Activated T-helper 17 cell treated with anti-CD3 and anti-CD28 coated beads, Interleukin-2, amount 50 U/mL, for 72 hours (primary cell): ENCODE data around the gene DMAC2. TPM values are rescaled to one million over a fixed set of nuclear protein-coding genes. Genes with fewer than 3 reads are reported as not detected.
"Not testable (repeated sequence)": the region's sequence is repeated elsewhere in the genome, so short reads cannot be mapped to it uniquely, and the experiment has no call there.

ENCODE experiments used
- ATAC-seq: fragments of 150-1000 bp; cut with Tn5 transposase; replicated peaks from 2 replicates; pipeline ENCODE4 v1.10.0; 2021; ENCODE audit warnings: mild to moderate bottlenecking, moderate library complexity
- H3K27ac Mint-ChIP-seq: one replicate; pipeline ENCODE4 v1.8.0; 2022; ENCODE audit warnings: mixed read lengths
- H3K27me3 Mint-ChIP-seq: one replicate; pipeline ENCODE4 v1.8.0; 2022; ENCODE audit warnings: mixed read lengths
- H3K36me3 Mint-ChIP-seq: one replicate; pipeline ENCODE4 v1.8.0; 2022; ENCODE audit warnings: low read depth, mild to moderate bottlenecking, mixed read lengths
- H3K4me1 Mint-ChIP-seq: one replicate; pipeline ENCODE4 v1.8.0; 2022; ENCODE audit warnings: mixed read lengths
- H3K4me3 Mint-ChIP-seq: one replicate; pipeline ENCODE4 v1.8.0; 2022; ENCODE audit warnings: mild to moderate bottlenecking, mixed read lengths
- H3K9me3 Mint-ChIP-seq: one replicate; pipeline ENCODE4 v1.8.0; 2022; ENCODE audit warnings: mixed read lengths
- total RNA-seq, 2 donors: library from RNA; stranded (reverse); gene quantifications; one replicate each; pipeline ENCODE4 v1.2.3, GENCODE V29; 2022

The DMAC2 gene
- total RNA-seq, 2 donors from 2014 or later, result 34.0 to 66.2 TPM

GRCh38 chr19:41421314-41421713 lies 18.4 kb downstream of the DMAC2 start:
- Mint-ChIP-seq H3K4me1 (no peaks in the 10 kb centered on the region), H3K36me3 (peaks cover 64% of the 10 kb centered on the region), H3K9me3 (no peaks in the 10 kb centered on the region), H3K27me3 (no peaks in the 10 kb centered on the region), H3K4me3 (no peak overlapping the region), H3K27ac (peak overlapping the region; percentile 74)
- no peak for ATAC-seq

GRCh38 chr19:41420101-41420880 lies 19.4 kb downstream of the DMAC2 start:
- Mint-ChIP-seq H3K27ac (no peak overlapping the region), H3K27me3 (no peaks in the 10 kb centered on the region), H3K9me3 (no peaks in the 10 kb centered on the region), H3K36me3 (peaks cover 74% of the 10 kb centered on the region), H3K4me3 (no peak overlapping the region), H3K4me1 (no peaks in the 10 kb centered on the region)
- ATAC-seq, result no peak

GRCh38 chr19:41416194-41416674 lies 23.5 kb downstream of the DMAC2 start:
- no peaks in the 10 kb centered on the region for H3K9me3 Mint-ChIP-seq
- no peak for ATAC-seq
- no peaks in the 10 kb centered on the region for H3K27me3 Mint-ChIP-seq
- H3K4me3 Mint-ChIP-seq, result no peak overlapping the region
- H3K4me1 Mint-ChIP-seq, result no peaks in the 10 kb centered on the region
- H3K27ac Mint-ChIP-seq, result no peak overlapping the region
- H3K36me3 Mint-ChIP-seq, result peaks cover 88% of the 10 kb centered on the region

GRCh38 chr19:41415154-41415571 lies 24.5 kb downstream of the DMAC2 start:
- Mint-ChIP-seq H3K27ac (no peak overlapping the region), H3K9me3 (no peaks in the 10 kb centered on the region), H3K4me1 (no peaks in the 10 kb centered on the region), H3K4me3 (no peak overlapping the region), H3K36me3 (peaks cover 85% of the 10 kb centered on the region), H3K27me3 (no peaks in the 10 kb centered on the region)
- no peak for ATAC-seq

- H3K36me3 Mint-ChIP-seq, result peaks cover 83% of the 10 kb centered on the region
- H3K27me3 Mint-ChIP-seq, result no peaks in the 10 kb centered on the region
- no peak overlapping the region for H3K27ac Mint-ChIP-seq
Measured at GRCh38 chr19:41414461-41414860, 25.3 kb downstream of the DMAC2 start.

GRCh38 chr19:41413947-41414346 lies 25.8 kb downstream of the DMAC2 start:
- H3K27me3 Mint-ChIP-seq, result no peaks in the 10 kb centered on the region
- peaks cover 77% of the 10 kb centered on the region for H3K36me3 Mint-ChIP-seq
- no peak overlapping the region for H3K27ac Mint-ChIP-seq
- H3K4me3 Mint-ChIP-seq, result no peak overlapping the region
- ATAC-seq, result no peak
- H3K4me1 Mint-ChIP-seq, result peaks cover 6% of the 10 kb centered on the region
- no peaks in the 10 kb centered on the region for H3K9me3 Mint-ChIP-seq

More at GRCh38 chr19:41414461-41414860, 25.3 kb downstream of the DMAC2 start:
- H3K4me3 Mint-ChIP-seq, result no peak overlapping the region
- no peaks in the 10 kb centered on the region for H3K9me3 Mint-ChIP-seq
- peaks cover 1% of the 10 kb centered on the region for H3K4me1 Mint-ChIP-seq
- no peak for ATAC-seq

GRCh38 chr19:41412953-41413352 lies 26.8 kb downstream of the DMAC2 start:
- H3K36me3 Mint-ChIP-seq, result peaks cover 68% of the 10 kb centered on the region
- H3K27me3 Mint-ChIP-seq, result no peaks in the 10 kb centered on the region
- no peak for ATAC-seq
- H3K9me3 Mint-ChIP-seq, result no peaks in the 10 kb centered on the region
- no peak overlapping the region for H3K27ac Mint-ChIP-seq
- H3K4me3 Mint-ChIP-seq, result no peak overlapping the region
- peaks cover 8% of the 10 kb centered on the region for H3K4me1 Mint-ChIP-seq

- no peak overlapping the region for H3K4me3 Mint-ChIP-seq
- ATAC-seq, result no peak
- H3K27ac Mint-ChIP-seq, result no peak overlapping the region
- no peaks in the 10 kb centered on the region for H3K27me3 Mint-ChIP-seq
- H3K4me1 Mint-ChIP-seq, result peaks cover 8% of the 10 kb centered on the region
- no peaks in the 10 kb centered on the region for H3K9me3 Mint-ChIP-seq
- H3K36me3 Mint-ChIP-seq, result peaks cover 58% of the 10 kb centered on the region
Measured at GRCh38 chr19:41411968-41412265, 27.8 kb downstream of the DMAC2 start.

- ATAC-seq, result no peak
- Mint-ChIP-seq H3K9me3 (no peaks in the 10 kb centered on the region), H3K4me1 (peaks cover 8% of the 10 kb centered on the region), H3K36me3 (peaks cover 55% of the 10 kb centered on the region), H3K27me3 (no peaks in the 10 kb centered on the region), H3K27ac (no peak overlapping the region), H3K4me3 (no peak overlapping the region)
Measured at GRCh38 chr19:41411100-41411967, 28.4 kb downstream of the DMAC2 start.

GRCh38 chr19:41410336-41411054 lies 29.2 kb downstream of the DMAC2 start:
- Mint-ChIP-seq H3K36me3 (peaks cover 47% of the 10 kb centered on the region), H3K4me1 (peaks cover 8% of the 10 kb centered on the region), H3K4me3 (no peak overlapping the region), H3K9me3 (no peaks in the 10 kb centered on the region), H3K27ac (no peak overlapping the region), H3K27me3 (no peaks in the 10 kb centered on the region)
- ATAC-seq, result no peak

- Mint-ChIP-seq H3K36me3 (peaks cover 35% of the 10 kb centered on the region), H3K4me1 (peaks cover 8% of the 10 kb centered on the region), H3K27ac (no peak overlapping the region), H3K27me3 (no peaks in the 10 kb centered on the region), H3K9me3 (no peaks in the 10 kb centered on the region), H3K4me3 (no peak overlapping the region)
- no peak for ATAC-seq
Measured at GRCh38 chr19:41409288-41409687, 30.4 kb downstream of the DMAC2 start.

- not testable (repeated sequence) for H3K4me1 Mint-ChIP-seq, H3K27ac Mint-ChIP-seq, H3K9me3 Mint-ChIP-seq, H3K4me3 Mint-ChIP-seq, ATAC-seq, H3K27me3 Mint-ChIP-seq
- peaks cover 30% of the 10 kb centered on the region for H3K36me3 Mint-ChIP-seq
Measured at GRCh38 chr19:41408846-41409245, 30.9 kb downstream of the DMAC2 start.

GRCh38 chr19:41408256-41408655 lies 31.5 kb downstream of the DMAC2 start:
- peaks cover 25% of the 10 kb centered on the region for H3K36me3 Mint-ChIP-seq
- H3K27me3 Mint-ChIP-seq, result no peaks in the 10 kb centered on the region
- ATAC-seq, result no peak
- H3K4me3 Mint-ChIP-seq, result no peak overlapping the region
- peaks cover 8% of the 10 kb centered on the region for H3K4me1 Mint-ChIP-seq
- H3K27ac Mint-ChIP-seq, result no peak overlapping the region
- no peaks in the 10 kb centered on the region for H3K9me3 Mint-ChIP-seq

GRCh38 chr19:41407271-41407670 lies 32.4 kb downstream of the DMAC2 start:
- H3K4me3 Mint-ChIP-seq, result no peak overlapping the region

More at GRCh38 chr19:41407271-41407670, 32.4 kb downstream of the DMAC2 start:
- ATAC-seq, result no peak
- H3K27me3 Mint-ChIP-seq, result no peaks in the 10 kb centered on the region
- no peak overlapping the region for H3K27ac Mint-ChIP-seq
- H3K9me3 Mint-ChIP-seq, result no peaks in the 10 kb centered on the region
- H3K4me1 Mint-ChIP-seq, result peaks cover 8% of the 10 kb centered on the region
- peaks cover 18% of the 10 kb centered on the region for H3K36me3 Mint-ChIP-seq
